GM12891 (cell line): ENCODE measurements around the gene CXCL3.

Experiments used
- POLR2A ChIP-seq: IDR thresholded peaks from 2 replicates; pipeline ENCODE4 v1.6.1; 2011; ENCODE audit warnings: low read depth, low read length, control low read depth
- POLR2AphosphoS5 ChIP-seq: IDR thresholded peaks from 2 replicates; pipeline ENCODE4 v1.6.1; 2011; ENCODE audit warnings: low read depth, low read length, control low read depth

DNA sequence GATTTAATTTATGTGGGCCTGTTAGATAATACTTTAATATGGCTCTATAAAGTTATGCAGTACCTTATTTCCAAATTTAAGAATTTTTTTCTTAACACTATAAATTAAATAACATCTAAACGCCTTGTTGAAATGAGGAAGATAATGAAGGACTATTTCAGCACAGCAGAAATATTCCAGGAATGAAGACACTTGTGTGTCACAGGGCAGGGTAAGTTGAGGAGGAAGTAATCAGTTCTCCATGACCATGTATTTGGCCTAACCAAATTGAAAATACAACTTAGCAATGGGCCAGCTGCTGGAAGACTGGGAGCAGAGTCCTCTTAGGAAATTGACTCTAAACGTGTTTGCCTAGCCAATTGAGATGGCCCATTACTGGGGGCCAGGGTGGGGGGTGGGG lies 16.9 kb downstream of the CXCL3 start:
- no peak for TF ChIP-seq POLR2A
- no peak for TF ChIP-seq POLR2AphosphoS5
